NCI-H2029 treated with DMSO at 0.1 percent for 48 hours (cell line): ENCODE measurements around the gene ARL14.

Experiments used
- DNase-seq: peaks from one replicate; lab custom pipeline; 2025; lab: John Stamatoyannopoulos, UW

The ARL14 gene

DNA sequence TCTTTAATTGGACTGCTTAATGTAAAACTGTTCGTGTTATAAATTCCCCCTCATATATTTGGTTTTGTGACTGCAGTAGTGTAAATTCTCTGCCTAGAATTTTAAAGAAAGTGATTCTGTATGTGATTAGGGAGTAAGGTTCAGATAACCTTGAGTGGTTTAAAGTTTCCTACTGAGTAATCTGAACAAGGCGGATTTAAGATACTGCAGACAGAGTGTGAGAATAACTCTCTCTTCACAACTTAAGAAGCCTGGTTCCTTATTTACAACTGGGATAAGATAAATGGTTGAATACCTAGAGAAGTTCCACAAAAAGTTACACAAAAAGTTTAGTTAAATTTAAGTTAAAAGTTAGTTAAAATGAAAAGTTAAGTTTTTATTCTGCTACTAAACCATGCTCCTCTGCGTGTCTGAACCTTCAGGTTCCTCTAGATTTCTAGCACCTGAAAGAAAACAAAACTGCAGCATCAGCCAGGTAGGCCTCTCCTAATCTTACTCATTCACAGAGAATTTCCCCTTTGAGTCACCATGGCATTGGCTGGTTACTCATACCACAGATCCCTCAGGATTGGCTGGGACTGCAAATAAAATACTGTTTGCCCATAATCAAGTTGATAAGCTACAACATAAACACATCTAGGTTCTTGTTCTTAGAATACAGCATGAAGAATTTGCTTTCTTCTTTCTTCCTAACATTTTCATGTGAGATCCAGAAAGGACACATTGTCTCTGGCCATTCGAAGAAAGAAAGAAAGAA, at the start of gene ARL14:
TSS of gene ARL14 (plus strand) at position 614 of the 757 bp plus-strand sequence. CDS start 187 bp downstream, outside the sequence.
- no peak for DNase-seq

DNA sequence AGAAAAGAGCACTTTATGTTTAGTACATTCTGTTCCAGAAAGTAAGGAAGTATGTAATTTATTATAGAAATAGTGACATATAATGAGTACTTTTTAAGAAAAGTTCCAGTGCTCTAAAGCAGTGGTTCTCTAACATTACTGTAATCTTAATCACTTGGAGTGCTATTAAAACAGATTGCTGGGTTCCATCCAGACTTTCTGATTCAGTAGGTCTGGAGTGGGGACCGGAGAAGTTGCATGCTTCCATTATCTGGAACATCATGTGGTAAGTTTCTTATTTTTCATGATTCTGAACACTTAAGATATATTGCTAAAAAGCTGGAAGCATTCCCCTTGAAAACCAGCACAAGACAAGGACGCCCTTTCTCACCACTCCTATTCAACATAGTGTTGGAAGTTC, 47.5 kb upstream of the ARL14 start:
- no peak for DNase-seq

DNA sequence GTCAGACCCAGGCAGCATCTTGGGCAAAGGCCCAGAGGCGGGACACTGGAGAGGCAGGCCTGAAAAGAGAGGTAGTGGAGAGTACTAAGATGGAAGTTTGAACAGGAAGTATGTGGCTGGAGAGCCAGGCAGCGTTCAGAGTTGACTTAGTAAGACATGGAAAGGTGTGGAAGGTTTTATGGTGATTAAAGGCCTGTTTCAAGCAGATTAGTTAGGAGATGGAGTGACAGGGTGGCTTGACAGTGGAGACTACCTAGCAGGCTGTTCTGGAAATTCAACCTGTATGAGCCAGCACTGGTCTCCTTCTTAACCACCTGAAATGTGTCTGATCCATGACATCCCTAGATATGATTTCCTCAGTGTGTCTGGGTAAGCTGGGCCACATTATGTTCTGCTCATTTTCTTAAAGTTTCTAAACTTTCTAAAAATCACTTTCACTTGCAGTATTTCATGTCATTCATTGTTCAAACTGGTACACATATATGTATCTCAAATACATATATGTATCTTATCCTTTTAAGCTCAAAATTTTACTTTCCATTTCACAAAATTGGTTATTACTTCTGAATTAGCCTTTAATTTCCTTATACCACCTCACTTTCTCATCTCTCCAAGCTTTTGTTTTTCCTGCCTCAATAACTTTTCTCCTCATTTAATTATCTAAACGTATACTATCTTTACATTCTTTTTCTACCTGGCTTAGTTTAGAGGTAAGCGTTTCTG, 43.4 kb upstream of the ARL14 start:
- DNase-seq: no peak

DNA sequence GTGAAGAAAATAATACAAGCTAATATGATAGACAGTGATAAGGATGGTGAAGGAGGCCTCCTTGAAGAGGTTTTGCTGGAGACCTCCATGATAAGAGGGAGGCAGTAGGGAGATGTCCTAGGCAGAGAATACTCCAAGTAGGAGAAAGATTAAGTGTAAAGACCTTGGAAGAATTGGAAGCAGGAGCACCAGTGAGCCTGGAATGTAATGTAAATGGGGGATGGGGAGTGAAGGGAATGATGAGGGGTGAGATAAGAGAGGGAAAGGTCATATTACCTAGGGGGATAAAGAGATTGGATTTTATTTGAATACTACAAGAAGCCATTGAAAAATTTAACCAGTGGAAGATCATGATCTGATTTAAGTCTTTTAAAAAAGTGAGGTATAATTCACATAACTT, 41.7 kb upstream of the ARL14 start:
- no peak for DNase-seq

DNA sequence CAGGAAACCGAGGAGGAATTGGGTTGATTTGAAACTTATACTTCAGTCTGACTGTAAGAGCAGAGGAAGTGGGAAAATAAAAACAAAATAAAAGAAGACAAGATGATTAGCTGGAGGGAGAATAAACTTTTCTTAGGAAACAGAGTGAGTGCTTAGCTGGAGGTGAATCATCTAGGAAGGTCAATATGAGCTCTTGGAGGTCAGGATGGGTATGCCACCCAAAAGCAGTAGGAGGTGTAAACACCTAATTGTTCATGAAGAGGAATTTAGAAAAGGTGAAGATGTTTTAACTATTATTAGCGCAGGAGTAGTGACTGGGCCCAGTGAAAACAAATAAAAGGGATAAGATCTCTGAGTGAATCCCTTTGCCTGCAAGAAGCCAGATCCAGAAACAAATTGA, 39.9 kb upstream of the ARL14 start:
- no peak for DNase-seq

- DNase-seq: no peak
Observed at GRCh38 chr3:160638184-160638583, 38.8 kb upstream of the ARL14 start.

DNA sequence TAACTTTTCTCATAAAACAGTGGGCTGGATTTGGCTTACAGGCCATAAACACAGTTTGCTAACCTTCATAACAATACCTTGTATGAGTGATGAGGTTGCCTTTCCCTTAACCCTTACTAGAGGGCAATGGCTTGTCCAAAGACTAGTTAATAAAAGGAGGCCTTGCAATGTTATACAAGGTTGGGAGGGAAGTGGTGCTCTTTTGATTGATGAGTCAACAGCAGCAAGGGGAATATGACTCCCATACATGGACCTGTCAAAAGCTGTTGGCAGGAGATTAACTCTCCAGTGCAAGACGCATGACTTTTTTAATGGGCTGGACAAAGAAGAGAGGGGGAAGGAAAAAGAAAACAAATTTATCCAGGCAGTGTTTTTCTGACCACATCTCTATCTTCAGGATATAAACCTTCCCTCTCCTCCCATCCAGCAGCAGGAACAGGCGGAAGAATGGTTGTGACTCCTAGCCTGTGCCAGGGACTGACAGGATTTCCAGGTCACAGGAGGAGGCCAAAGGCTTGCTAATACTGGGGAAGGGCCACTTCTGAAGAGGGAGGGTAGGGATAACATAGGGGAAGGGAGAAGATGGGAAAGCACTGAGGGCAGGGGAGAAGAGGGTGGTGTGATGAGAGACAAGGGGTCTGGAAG, 35.2 kb upstream of the ARL14 start:
- DNase-seq: no peak

- DNase-seq: no peak
Observed at GRCh38 chr3:160643994-160644393, 33.0 kb upstream of the ARL14 start.

DNA sequence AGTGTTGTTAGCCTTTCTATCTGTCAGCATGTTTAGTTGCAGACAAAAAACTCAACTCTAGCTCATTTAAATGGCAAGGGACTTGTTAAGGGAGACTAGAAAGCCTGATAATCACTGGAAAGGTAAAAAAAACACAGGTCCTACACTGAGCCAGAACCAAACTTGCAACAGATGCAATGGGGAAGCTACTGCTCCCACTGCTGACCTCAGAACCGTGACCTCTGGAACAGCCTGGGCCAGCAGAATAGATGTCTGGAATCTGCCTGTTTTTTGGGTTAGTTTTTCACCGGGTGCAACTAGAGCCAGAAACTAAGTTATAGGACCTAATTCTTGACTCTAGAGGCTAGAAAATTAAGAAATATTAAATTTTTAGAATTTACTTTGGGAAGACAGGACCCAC, 32.5 kb upstream of the ARL14 start:
- DNase-seq: no peak

- DNase-seq: no peak
Observed at GRCh38 chr3:160648701-160649100, 28.3 kb upstream of the ARL14 start.

DNA sequence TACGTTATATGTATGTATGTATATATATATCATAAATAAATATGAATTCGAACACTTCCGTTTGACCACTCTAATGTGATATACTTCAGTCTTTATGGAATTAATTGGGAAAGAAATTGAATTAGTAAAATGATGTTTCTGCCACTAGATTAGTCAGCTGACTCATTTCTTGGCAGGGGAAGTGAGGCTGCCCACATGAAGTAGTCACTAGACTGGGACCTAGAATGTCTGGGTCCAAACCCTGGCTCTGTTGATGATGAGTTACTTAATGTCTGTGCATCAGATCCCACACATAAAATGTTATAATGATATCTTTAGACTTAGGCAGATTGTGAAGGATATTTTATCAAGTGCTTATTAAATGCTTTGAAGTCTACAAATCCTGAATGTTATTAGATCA, 27.4 kb upstream of the ARL14 start:
- DNase-seq: no peak

GRCh38 chr3:160653512-160653911, 23.4 kb upstream of the ARL14 start:
- DNase-seq: no peak

GRCh38 chr3:160660902-160661301, 16.1 kb upstream of the ARL14 start:
- DNase-seq: no peak

DNA sequence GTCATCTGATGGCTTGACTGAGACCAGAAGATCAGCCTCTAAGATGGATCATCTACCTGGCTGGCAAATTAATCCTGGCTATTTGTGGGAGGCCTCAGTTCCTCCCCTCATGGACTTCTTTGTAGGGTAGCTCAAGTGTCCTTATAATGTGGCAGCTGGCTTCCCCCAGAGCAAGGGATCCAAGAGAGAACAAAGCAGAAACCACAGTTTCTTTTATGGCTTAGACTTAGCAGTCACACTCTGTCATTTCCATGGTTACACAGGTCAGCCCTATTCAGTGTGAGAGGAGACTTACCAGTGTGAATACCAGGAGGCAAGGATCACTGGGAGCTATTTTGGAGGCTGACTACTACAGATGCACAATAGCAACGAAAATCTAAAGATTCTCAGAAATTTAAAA, 15.3 kb upstream of the ARL14 start:
- DNase-seq: no peak

DNA sequence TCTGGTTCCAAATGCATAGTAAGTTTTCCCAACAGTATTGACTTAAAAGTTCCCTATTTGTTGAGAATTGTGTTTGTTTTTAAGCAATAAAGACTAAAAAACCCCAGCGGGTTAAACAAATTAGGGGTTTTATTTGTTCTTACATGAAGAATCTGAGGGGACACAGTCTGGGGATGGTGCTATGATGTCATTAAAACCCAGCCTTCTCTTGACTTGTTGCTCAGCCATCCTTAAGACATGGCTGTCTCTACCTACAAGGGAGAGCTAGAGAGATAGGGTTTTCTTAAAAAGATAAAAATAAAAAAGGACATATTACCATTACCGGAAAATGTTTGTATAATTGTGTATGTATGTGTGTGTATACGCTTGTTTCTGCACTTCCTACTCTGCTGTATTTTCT, 11.7 kb upstream of the ARL14 start:
- DNase-seq: no peak

DNA sequence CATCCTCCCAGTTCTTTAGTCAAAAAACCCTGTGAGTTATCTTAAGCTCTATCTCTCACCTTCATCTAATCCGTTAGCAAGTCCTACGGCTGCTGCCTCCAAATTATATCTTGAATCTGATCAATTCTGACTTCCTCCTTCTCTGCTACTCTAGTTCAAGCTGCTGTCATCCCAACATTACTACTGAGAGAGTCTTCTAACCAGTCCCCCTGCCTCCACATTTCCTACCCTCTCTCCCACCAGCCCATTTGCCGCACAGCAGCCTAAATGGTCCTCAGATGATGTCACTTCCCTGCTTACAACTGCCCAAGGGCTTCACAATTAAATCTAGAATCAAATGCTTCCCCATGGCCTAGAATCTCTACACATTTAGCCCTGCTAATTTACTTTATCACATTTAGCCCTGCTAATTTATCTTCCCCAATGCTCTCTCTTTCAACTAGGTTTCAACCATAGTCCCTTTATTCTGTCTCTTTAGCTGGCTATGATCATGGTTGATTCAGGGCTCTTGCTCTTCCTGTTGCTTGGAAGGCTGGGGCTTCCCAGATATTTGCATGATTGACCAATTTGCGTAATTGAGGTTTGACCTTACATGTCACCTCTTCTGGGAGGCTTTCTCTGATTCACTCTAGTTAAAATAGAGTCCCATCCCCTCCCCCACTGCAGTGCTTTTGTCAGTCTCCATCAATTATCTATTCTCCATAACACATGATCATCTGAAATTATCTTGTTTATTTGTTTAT, 11.0 kb upstream of the ARL14 start:
- DNase-seq: no peak

- DNase-seq: no peak
Observed at GRCh38 chr3:160667452-160667851, 9.5 kb upstream of the ARL14 start.

DNA sequence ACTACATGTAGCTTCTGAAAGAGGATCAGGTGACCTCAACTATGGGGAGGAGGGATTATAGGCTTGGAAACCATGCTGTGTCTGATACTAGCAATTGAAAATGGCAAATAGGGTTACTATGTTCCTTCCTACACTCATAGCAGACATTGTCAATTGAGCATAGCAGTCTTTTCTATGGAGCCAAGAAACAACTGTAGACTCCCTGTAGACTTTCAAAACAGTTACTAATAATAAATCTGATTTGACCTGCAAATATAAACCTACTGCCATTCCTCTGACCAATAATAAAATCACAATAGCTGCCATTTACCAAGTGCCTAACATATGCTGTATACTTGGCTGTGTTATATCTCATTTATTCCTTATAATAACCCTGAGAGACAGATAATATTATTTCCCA, 8.5 kb upstream of the ARL14 start:
- no peak for DNase-seq

DNA sequence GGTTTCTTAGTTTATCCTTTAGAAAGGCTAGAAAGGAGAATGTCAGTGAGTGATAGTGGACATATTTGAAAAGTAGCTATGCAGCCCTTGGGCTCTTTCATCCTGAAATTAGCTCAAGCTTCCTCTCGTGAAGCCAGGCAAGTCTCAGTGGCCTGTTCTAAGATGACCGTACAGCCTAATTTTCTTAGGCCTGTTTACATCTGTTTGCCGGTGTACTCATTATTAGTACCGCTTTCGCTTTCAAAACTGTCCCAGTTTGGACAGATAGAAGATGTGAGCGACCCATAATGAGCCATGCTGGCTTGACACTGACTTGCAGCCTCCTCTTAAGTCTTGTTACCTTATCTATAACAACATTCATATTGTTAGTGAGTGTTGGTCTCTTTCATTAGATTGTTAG, 5.7 kb upstream of the ARL14 start:
- DNase-seq: no peak

- no peak for DNase-seq
Observed at GRCh38 chr3:160671995-160672394, 5.0 kb upstream of the ARL14 start.

DNA sequence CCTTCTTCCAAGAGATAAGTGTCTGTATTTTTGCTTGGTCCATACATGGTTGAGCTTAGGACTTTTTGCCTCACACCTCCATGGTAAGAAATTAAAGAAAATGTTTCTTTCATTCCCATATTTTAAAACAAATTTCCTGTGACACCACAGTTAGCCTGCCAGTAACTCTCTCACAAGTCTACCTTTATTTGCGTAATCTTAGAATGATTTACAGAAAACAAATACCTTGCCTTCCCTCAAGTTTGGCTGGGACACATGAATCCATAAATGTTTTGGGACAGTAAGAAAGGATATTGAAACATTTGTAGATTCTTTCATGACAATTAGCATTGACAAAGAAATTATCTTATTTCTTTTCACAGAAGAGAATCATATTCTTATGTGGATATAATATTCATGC, 3.8 kb upstream of the ARL14 start:
- no peak for DNase-seq

DNA sequence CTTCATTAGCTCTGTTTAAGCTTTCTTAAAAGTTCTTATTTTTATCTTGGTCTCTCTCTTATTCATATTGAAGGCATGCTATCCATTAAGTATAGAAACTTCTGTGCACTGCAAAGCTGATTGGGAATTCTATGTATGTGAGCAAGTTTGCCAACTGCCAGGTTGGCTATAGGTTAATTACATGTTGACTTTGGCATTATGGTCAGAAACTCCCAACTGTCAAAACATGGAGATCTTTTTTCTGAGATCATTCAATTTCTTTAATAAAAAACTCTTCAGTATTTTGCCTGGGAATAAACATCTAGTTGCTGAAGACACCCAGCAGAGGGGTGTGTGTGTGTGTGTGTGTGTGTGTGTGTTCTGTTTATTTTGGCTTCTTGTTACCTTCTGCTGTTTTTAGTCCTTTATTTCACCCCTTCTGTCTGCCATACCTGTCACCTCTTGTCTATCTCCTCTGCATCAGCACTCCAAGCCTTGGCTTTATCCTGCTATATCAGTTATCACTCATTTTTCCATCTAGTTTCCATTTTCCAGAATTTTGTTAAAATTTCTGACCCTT, 1.3 kb upstream of the ARL14 start:
- DNase-seq: no peak
